Vagina (tissue), 2 donors: ENCODE measurements around the gene CRHBP.

Experiments
- POLR2AphosphoS5 ChIP-seq, 2 donors: sonication (generic); formaldehyde crosslinking; IDR thresholded peaks; one replicate each; pipeline ENCODE4 v1.9.0; 2017; ENCODE audit warnings: antibody characterized with exemption in 2 of 2, mild to moderate bottlenecking in 2 of 2, low read depth in 1 of 2; ENCODE audit not compliant: insufficient read depth in 1 of 2
- TF ChIP-seq, protein P1 (sequence below), 3 experiments: fragments of 450-650 bp in 2 of 3; fragments of 200-600 bp in 1 of 3; sonication (generic) in 1 of 3; IDR thresholded peaks; one replicate each; pipeline ENCODE4 v1.5.1; 2017 to 2019; ENCODE audit warnings: antibody characterized with exemption in 3 of 3, mild to moderate bottlenecking in 2 of 3, moderate library complexity in 2 of 3

DNA sequence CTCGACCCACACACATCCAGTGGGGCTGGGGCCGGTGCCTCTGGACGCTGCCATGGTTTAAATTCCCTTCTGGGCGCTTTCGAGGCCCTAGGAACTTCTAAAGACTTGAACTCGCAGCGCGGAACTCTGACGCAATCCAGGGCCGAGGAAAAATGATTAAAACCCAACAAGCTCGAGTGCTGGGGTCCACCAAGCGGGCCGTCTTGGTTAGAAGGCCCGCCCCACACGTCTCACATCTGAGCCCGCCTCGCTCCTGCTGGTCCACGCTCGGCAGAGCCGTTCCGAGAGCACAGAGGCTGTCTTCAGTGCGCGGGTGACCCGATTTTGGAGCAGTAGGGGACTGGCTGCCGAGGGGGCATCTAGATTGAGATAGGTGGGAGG, 1.5 kb downstream of the CRHBP start:
- TF ChIP-seq, protein P1, sequence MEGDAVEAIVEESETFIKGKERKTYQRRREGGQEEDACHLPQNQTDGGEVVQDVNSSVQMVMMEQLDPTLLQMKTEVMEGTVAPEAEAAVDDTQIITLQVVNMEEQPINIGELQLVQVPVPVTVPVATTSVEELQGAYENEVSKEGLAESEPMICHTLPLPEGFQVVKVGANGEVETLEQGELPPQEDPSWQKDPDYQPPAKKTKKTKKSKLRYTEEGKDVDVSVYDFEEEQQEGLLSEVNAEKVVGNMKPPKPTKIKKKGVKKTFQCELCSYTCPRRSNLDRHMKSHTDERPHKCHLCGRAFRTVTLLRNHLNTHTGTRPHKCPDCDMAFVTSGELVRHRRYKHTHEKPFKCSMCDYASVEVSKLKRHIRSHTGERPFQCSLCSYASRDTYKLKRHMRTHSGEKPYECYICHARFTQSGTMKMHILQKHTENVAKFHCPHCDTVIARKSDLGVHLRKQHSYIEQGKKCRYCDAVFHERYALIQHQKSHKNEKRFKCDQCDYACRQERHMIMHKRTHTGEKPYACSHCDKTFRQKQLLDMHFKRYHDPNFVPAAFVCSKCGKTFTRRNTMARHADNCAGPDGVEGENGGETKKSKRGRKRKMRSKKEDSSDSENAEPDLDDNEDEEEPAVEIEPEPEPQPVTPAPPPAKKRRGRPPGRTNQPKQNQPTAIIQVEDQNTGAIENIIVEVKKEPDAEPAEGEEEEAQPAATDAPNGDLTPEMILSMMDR (IDR thresholded peaks at IDR 0.05): no peak
- TF ChIP-seq POLR2AphosphoS5 (IDR thresholded peaks at IDR 0.05; ENCODE audit: insufficient read depth in 1 of 2, low read depth in 1 of 2): no peak
